Left lobe of liver (tissue), 2 donors: ENCODE data around the gene AP2A2. TPM values are rescaled to one million over a fixed set of nuclear protein-coding genes. Genes with fewer than 3 reads are reported as not detected.

Source experiments
- ATAC-seq: fragments of 200-7000 bp; cut with Tn5 transposase; one replicate; pipeline ENCODE4 v1.9.1; 2020; ENCODE audit warnings: mild to moderate bottlenecking, moderate library complexity
- DNase-seq: peaks from one replicate; pipeline ENCODE4 v3.0.0-alpha.2; 2020; ENCODE audit warnings: low spot score
- total RNA-seq: library from RNA; stranded (reverse); gene quantifications from one replicate; pipeline ENCODE4 v1.2.1, GENCODE V29; 2021
- donor health status: DM: no; HTN: no; CAD: no; lungs with moderate emphysema.
- donor health status: DM: no; HTN: yes; CAD: no.

AP2A2 gene
- total RNA-seq, 1 donor from 2014 or later, result 53.7 TPM

DNA sequence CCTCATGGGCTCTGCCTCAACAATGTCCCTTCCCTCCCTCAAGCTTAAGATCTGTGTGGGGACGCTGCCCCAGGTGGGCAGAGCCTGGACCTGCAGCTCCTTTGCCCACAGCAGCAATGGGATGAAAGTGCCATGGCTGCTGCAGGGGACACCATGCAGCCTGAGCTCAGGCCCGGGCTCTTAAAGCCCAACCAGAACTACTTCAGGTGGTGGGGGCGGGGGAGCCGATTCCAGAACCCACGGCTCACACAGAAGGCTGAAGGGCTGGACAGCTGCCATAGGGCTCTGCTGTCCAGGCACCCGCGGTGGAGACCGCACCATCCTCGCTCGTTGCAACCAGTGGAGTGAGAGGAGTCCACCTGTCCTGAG lies 27.5 kb upstream of the AP2A2 start:
- peak; percentile 5 for ATAC-seq
- no peak for DNase-seq

DNA sequence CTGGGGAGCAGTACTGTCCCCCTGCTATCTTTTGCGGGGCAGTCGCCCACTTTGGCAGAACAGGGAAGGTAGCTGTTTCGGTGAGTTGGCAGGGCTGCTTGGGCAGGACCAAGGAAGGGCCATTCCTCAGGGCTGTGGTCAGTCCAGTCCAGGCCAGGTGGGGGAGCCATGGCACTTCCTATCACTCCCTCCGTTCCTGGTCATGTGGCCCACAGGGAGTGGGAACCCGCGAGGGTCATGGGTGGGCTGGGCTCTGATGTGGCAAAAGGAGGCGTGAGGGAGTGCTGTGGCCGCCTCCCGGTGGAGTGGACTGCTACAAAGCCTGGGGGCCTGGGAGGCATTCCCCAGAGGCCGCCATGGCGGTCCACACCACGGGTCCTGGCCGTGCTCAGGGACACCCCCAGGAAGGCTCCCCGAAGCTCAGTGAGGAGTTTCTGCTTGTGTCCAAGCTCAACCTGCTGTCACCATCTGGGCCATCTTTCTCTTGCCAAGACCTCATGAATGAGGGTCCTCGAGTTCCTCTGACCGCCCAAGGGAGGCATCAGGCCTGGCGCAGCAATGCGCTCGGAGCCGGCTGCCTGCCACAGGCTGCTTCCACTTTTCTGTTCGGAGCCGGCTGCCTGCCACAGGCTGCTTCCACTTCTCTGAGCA lies 27.0 kb upstream of the AP2A2 start:
- peak; percentile 57 for ATAC-seq
- no peak for DNase-seq

DNA sequence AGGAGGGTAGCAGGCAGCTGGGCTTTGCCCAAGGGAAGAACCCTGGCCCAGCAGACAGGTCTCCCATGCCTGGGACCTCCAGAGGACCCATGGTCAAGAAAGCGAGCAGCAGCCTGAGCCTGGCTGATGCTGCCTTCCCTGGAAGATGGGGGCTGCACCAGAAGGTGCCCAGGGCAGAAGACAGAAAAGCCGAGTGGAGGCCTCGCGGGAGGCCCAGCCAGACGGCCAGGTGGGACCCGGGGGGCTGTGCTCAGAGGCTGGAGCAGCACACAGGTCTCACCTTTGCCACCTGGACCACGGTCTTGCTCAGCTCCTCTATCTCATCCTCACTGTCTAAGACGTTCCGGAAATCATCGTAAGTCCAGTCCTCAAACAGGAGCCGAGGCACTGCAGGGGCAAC lies 25.9 kb upstream of the AP2A2 start:
- ATAC-seq (no peak), DNase-seq (no peak)

DNA sequence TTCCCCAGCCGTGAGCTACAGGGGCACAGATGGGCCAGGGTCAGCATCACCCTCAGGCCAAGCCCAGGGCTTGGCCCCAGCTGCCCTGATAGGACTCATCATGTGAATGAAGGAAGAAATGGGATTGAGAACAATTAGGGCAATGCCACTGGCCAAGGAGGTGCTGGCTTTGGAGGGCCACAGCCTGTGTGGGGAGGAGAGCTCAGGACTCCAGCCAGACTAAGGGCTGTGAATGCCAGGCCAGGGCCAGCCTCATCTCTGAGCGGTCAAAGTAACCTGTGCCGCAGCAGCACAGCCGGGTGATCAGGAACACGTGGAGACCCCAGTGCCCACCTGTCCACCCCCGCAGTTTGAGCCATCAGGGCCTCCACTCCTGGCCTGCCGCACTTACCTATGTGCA lies 25.1 kb upstream of the AP2A2 start:
- ATAC-seq (no peak), DNase-seq (no peak)

DNA sequence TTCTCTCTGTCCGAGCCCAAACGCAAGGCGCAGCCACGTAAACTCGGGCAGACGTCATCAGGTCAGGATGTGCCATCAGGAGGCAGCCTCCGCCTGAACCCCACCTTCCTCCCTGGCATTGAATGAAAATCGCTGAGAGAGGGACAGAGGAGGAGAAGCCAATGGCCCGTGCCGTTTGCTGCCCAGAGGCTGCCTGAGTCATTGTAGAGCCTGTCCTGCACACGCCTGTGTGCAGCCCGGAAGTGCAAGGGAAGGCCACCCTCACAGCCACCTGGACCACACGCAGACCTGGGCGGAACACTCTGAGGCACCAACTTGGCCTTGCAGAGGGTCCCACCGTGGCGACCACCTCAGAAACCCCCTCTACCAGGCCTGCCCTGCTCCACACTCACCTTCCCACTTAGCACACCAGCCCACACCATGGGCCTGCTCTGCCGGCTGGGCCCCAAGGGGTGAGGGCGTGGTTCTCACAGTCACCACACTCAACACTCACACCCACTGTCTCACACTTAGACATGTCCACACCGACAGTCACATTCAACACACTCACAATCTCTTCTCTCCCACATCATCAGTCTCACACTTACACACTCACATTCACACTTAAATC lies 24.1 kb upstream of the AP2A2 start:
- no peak for ATAC-seq
- DNase-seq, result no peak

DNA sequence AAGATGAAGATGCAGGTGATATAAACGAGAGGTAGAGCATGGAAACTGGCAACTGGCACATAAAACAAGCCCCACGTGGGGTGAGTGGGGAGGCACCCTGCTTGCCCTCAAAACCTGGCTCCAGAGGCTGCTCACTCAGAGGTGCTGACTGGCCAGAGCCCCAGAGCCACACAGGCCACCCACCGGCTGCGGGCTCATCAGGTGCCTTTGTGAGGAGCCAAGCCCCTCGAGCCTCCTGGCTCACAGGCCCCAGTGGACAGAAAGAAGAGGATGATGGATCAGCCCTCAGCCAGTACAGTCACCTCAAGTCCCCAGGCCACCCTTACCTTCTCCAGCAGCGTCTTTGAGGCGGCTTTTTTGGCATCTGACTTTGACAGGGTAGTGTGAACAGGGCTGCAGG lies 21.3 kb upstream of the AP2A2 start:
- ATAC-seq (no peak), DNase-seq (no peak)

DNA sequence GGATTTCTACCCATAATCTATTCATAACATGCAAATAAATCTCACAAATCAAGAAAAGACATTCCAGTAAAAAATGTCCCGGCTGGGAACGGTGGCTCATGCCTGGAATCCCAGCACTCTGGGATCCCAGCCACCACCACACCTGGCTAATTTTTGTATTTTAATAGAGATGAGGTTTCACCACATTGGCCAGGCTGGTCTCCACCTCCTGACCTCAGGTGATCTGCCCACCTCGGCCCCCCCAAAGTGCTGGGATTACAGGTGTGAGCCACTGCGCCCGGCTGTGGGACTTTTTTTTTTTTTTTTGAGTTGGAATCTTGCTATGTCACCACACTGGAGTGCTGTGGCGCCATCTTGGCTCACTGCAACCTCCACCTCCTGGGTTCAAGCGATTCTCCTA lies 19.7 kb upstream of the AP2A2 start:
- ATAC-seq (no peak), DNase-seq (no peak)

DNA sequence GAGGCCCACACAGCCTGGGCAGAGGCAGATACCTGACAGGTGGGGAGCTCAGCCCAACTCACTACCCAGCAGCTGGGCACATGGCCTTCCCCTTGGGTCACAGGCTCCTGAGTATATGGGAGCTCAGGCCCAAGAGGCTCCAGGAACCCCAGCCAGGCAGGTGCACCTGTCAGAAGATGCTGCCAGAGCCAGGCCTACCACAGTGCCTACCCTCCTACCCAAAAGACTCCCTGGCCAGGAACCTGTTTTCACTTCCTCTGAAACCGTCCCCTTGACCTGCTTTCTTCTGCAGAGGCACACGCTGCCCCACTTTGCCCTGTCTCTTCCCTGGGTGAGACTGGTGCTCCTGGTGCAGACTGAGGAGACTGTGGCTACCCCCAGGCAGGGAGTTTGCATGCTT lies 18.0 kb upstream of the AP2A2 start:
- ATAC-seq (no peak), DNase-seq (no peak)

DNA sequence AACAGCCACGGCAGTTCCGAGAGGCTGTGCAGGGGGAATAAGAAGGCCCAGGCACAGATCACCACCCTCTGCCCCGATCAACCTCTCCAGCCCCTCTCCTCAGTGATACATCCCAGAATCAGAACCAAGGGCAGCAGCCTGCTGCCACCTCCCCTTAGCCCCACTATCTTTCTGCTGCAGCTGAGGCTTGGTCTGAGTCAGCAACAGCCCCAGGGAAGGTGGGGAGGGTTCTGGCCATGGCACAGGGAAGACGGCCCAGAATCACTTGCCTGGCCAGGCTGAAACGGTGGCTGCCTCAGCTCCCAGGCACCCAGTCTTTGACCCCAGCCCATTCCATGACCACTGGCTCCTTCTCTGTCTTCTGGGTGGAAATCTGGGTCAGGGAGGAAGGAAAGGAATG lies 17.4 kb upstream of the AP2A2 start:
- ATAC-seq (no peak), DNase-seq (no peak)

DNA sequence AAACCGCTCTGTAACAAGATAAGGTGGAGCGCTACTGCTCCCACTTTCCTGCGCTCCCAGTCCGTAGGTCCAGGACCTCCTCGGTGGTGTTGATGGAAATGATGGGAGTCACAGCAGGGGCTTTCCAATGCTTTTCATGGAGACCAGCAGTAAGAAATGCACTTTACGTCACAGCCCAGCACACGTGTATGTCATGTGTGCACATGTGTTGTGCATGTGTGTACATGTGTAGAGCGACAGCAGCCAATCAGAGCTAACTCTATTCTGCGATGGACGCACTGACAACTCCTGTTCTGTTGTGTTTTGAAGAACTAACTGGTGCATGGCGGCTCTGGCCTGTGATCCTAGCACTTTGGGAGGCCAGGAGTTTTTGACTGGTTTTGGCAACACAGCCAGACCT lies 16.3 kb upstream of the AP2A2 start:
- DNase-seq, result no peak

DNA sequence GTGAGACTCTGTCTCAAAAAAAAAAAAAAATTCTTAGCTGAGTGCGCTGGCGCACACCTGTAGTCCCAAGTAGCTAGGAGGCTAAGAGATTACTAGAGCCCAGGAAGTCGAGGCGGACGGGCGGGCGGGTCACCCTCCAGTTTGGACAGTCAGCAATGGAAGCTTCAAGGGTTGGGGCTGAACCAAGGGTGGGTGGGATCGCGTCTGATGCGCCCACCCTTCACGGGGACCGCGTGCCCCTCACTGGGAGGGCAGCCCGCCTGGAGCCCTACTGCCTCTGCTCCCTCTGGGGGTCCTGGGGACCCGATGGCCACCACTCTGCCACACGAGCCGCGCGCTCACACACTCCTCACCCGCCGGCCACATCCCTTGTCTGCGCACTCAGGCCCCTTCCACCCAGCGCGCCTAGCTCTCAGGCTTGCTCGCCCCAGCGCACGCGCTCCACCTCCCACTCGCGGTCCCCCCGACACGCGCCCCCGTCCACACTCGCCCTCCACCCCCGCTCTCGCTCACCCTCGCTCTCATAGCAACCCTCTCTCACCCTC lies 15.6 kb upstream of the AP2A2 start:
- ATAC-seq, result no peak
- DNase-seq, result no peak

More for the DNA sequence above, 16.3 kb upstream of the AP2A2 start:
- ATAC-seq, result no peak

DNA sequence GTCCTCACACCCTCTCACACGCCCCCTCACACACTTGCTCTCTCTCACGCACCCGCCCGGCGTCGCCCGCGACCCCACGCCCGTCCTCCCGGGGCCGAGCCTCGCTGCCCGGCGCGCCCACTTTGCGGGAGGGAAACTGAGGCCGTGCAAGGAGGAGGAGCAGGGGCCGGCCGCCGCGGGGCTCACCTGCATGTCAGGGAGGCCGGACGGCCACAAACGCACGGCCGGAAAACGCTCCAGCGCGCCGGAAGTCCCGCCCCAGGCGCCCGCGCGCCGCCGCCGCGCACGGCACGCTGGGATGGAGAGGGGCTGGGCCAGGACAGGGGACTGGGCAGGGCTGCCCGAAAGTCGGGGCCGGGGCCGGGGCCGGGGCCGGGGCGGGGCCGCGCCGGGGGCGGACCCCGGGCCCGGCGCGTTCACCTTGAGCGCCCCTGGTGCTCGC lies 15.1 kb upstream of the AP2A2 start, which contains the start of gene CHID1:
CHID1 (minus strand) TSS at position 222 of the 442 bp plus-strand sequence. CDS start 5,994 bp downstream, outside the sequence.
- DNase-seq (peak; percentile 92), ATAC-seq (peak; percentile 73)

DNA sequence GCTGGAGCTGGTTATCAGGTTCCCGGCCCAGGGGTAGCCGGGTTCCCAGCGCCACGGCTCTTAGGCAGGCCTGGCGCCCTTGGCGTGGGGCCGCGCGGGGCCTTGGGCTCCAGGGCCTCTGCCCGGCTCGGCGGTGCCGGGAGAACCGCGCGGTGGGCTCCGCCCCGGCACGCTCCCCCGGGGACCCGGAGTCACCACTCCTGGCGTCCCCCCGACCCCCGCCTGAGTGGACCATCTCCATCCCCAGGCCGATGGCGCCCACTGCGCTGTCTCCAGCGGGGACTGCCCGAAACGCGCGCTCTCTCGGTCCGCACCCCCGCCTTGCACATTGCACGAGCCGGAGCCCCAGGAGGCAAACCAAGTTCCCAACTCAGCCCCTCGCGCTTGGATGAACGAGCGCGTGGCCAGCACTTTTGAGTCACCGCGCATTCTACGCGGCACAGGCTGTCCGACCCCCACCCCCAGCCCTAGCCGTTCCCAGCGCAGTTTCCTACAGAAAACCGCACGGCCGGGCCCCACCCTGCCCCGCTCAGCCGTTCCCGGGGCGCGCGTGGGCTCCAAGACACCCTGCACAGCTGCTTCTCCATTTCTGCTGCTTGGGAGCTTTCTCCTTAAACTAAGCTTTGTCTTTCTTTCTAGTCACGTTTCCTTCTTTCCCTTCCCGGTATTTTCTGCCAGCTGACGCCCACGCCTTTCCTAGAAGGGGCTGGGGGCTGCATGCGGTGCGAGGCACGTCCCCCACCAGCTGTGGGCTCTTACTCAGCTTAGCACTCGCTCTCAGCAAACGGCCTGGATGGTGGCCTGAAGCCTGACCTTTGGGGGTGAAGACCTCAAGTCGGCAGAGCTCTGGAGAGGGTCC lies 14.4 kb upstream of the AP2A2 start:
- no peak for DNase-seq
- peak; percentile 2 for ATAC-seq

DNA sequence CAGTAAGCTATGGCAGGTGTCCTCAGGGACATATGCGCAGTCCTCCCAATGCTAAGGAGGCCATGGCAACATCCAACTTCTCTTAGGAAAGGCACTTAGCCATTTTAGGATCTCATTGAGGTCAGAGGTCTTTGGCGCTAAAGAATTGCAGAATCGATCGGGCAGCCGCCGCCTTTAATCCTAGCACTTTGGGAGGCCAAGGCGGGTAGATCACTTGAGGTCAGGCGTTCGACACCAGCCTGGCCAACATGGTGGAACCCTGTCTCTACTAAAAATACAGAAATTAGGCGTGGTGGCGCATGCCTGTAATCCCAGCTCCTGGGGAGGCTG lies 13.8 kb upstream of the AP2A2 start:
- ATAC-seq (peak; percentile 2), DNase-seq (peak; percentile 66)

DNA sequence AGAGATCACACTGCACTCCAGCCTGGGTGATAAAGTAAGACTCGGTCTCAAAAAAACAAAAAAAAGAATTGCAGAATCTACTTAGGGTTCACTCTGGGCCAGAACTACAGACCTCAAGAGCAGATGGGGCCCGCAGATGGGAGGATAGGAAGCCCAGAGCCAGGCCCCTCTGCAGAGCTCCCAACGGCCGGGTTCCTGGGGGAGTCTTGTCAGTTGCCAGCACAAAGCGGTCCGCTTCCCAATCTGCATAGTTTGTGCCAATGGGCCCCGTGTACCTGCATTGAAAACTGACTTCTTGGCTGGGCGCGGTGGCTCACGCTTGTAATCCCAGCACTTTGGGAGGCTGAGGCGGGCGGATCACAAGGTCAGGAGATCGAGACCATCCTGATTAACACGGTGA lies 13.4 kb upstream of the AP2A2 start:
- ATAC-seq, result no peak
- DNase-seq, result no peak

DNA sequence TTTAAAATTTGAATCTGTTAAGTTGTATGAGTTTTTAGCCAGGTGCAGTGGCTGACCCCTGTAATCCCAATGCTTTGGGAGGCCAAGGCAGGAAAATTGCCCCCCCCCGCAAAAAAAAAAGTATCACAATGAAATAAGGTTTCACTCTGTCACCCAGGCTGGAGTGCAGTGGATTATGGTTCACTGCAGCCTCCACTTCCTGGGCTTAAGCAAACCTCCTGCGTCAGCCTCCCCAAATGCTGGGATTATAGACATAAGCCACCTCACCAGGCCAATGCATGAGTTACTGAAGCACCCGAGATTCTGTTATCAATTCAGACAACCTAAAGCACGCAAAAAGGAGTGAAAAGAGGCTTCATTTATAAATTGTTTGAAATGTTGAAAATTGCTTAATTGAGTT lies 12.6 kb upstream of the AP2A2 start:
- DNase-seq, result no peak
- ATAC-seq, result no peak

DNA sequence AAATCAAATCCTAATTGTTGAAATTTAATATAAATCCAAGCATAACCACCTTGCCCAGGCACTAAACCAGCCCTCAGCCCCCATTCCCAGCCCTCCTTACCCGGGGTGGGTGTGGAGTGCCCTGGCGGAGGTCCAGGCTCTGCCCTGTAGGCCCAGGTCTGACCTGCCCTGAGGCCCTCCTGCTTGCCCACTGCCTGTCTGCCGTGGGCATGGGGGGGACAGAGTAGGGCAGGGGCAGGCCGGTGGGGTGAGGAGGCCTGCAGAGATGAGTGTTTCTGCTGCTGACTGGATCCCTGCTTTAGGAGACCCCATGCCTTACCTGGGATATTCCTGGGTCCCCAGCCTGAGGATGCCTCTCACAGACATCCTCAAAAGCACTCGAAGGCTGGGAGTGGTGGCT lies 11.5 kb upstream of the AP2A2 start:
- peak; percentile 6 for ATAC-seq
- DNase-seq, result peak; percentile 67

DNA sequence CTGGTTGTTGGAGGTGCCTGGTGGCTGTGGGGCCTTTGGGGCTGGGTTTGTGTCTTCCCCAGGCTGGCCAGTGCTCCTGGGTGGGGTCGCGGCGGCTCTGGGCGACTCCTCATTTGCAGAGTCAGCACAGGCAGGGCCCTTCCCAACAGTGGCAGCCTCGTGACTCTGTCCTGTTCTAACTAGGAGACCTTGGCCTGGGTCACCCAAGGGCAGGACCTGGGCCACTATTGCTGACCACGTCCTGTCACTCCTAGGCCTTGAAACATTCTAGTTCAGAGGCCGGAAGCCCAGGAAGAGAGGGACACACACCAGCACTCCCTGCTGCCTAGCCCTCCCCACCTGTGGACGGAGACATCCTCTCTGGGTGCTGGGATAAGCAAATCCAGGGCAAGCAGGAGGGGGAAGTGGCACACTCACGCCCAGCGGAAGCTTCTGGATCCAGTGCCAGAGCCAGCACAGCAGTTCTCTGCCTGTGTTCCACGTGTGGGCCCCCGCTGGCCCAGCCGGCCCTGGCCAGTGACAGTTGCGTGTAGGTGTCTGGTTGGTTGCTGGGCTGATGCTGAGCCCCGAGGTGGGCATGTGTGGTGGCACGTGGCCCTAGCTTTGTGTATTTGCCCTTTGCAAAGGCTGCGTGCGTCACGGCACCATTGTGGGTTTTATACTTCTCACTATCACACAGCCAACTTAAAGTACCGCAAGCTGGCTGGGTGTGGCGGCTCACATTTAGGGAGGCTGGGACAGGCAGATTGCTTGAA lies 10.7 kb upstream of the AP2A2 start:
- ATAC-seq (peak; percentile 63), DNase-seq (peak; percentile 97)

DNA sequence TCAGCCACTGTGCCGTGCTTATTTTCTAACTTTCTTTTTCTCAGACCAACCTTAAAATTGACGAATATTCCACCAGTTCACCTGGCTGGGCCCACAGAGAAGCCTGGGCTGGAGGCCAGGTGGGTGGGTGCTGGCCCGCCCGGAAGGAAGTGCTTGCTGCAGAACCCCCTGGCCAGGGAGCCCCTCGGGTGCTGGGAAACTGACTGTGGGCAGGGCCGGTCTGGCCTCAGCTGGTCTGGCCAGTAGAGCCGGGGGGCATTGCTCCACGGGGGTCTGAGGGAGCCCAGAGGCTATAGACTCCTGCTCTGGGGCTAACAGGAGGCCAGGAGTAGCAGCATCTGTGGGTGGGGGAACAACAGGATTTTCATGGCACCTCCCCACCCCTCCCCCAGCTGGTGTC lies 8.2 kb upstream of the AP2A2 start:
- ATAC-seq (no peak), DNase-seq (no peak)

DNA sequence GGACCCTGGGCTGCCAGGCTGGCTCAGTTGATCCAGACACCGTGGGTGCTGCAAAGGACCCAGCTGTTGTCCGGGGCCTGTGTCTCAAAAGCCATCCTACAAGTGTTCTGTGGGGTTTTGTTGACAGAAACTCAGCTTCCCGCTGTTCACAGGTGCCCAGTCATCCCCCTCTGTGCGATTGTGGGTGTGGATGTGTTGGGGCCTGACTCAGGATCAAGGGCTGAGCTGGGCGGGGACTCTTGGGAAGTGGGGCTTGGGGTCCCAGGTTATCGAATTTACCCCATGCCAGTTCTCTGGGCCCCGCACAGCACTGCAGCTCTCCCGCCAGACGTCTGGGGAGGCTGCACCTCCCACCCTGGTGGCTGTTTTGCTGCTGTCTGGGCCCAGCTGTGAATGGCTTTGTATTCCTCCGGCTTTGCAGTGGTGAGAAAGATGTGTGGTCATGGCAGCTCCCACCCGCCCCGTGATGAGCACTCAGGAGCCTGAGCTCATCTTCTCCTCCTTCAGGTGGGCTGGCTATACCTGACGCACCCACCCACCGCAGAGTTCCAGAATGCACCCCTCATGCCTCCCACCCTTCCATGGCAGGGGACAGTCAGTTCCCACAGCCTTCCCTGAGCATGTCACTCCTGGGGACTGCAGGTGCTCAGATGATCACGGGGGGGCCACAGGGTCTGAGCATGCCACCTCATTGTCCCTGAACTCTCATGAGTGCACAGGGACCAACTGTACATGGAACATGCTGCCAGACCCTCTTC lies 3.6 kb upstream of the AP2A2 start:
- no peak for DNase-seq

More for the DNA sequence above, 3.6 kb upstream of the AP2A2 start:
- ATAC-seq, result no peak
